ENCODE measurements around the gene AZGP1. TPM values are rescaled to one million over a fixed set of nuclear protein-coding genes. Genes with fewer than 3 reads are reported as not detected.
"Not testable (repeated sequence)": the region's sequence is repeated elsewhere in the genome, so short reads cannot be mapped to it uniquely, and the experiment has no call there.

The AZGP1 gene
- total RNA-seq, 2 donors from 2014 or later = 36.2 to 91.1 TPM

GRCh38 chr7:100003711-100004661 lies 28.2 kb upstream of the AZGP1 start:
- intact Hi-C loops (cut with DNase I) = no loop called here
- ATAC-seq = peak in 1 of 2 donors; percentile 15
- DNase-seq = no peak

- no peak for DNase-seq
- ATAC-seq = no peak
Measured at GRCh38 chr7:100000239-100000638, 24.4 kb upstream of the AZGP1 start.

GRCh38 chr7:99997545-99998137 lies 21.8 kb upstream of the AZGP1 start:
- DNase-seq = peak; percentile 60
- peak; percentile 84 to 87 for ATAC-seq
- intact Hi-C loops (cut with DNase I) = loop anchor here in 1 of 2 donors (10.0 kb wide), 2 partner anchors 47 to 137 kb away; partner anchors contain the start of gene ZSCAN21

More at GRCh38 chr7:100000239-100000638, 24.4 kb upstream of the AZGP1 start:
- intact Hi-C loops (cut with DNase I) = no loop called here

- DNase-seq (no peak), ATAC-seq (no peak)
- intact Hi-C loops (cut with DNase I) = loop anchor here in 1 of 2 donors (10.0 kb wide), 2 partner anchors 48 to 138 kb away; partner anchors contain the start of gene ZSCAN21
Measured at GRCh38 chr7:99996755-99997544, 21.1 kb upstream of the AZGP1 start.

- ATAC-seq (no peak), DNase-seq (no peak)
- intact Hi-C loops (cut with DNase I) = loop anchor here (5.0 to 10.0 kb wide), 5 partner anchors 50 to 140 kb away; partner anchors contain the start of genes GJC3 (in 1 of the 2), ZNF3 (in 1 of the 2) and ZSCAN21 (in 1 of the 2)
Measured at GRCh38 chr7:99994819-99995218, 19.0 kb upstream of the AZGP1 start.

GRCh38 chr7:99992330-99993038 lies 16.7 kb upstream of the AZGP1 start:
- ATAC-seq = peak in 1 of 2 donors; percentile 5
- intact Hi-C loops (cut with DNase I) = loop anchor here (5.0 to 10.0 kb wide), 5 partner anchors 52 to 142 kb away; partner anchors contain the start of genes GJC3 (in 1 of the 2), ZNF3 (in 1 of the 2) and ZSCAN21 (in 1 of the 2)
- DNase-seq = no peak

GRCh38 chr7:99991543-99991942 lies 15.7 kb upstream of the AZGP1 start:
- not testable (repeated sequence) for DNase-seq, ATAC-seq
- intact Hi-C loops (cut with DNase I) = loop anchor here (5.0 to 10.0 kb wide), 5 partner anchors 53 to 143 kb away; partner anchors contain the start of genes GJC3 (in 1 of the 2), ZNF3 (in 1 of the 2) and ZSCAN21 (in 1 of the 2)

- DNase-seq (no peak), ATAC-seq (no peak)
- intact Hi-C loops (cut with DNase I) = loop anchor here (5.0 to 10.0 kb wide), 5 partner anchors 54 to 144 kb away; partner anchors contain the start of genes GJC3 (in 1 of the 2), ZNF3 (in 1 of the 2) and ZSCAN21 (in 1 of the 2)
Measured at GRCh38 chr7:99990460-99990852, 14.6 kb upstream of the AZGP1 start.

GRCh38 chr7:99987846-99988245 lies 12.0 kb upstream of the AZGP1 start:
- intact Hi-C loops (cut with DNase I) = loop anchor here in 1 of 2 donors (10.0 kb wide), 1 partner anchor 73 kb away; the partner anchor contains the start of gene TRIM4
- DNase-seq = no peak
- ATAC-seq = no peak

- intact Hi-C loops (cut with DNase I) = loop anchor here in 1 of 2 donors (10.0 kb wide), 1 partner anchor 73 kb away; the partner anchor contains the start of gene TRIM4
- not testable (repeated sequence) for ATAC-seq, DNase-seq
Measured at GRCh38 chr7:99987306-99987705, 11.5 kb upstream of the AZGP1 start.

GRCh38 chr7:99984593-99984992 lies 8.8 kb upstream of the AZGP1 start:
- intact Hi-C loops (cut with DNase I) = loop anchor here in 1 of 2 donors (10.0 kb wide), 1 partner anchor 70 kb away; the partner anchor contains the start of gene TRIM4
- ATAC-seq (no peak), DNase-seq (no peak)

- not testable (repeated sequence) for DNase-seq, ATAC-seq
- intact Hi-C loops (cut with DNase I) = loop anchor here in 1 of 2 donors (10.0 kb wide), 1 partner anchor 66 kb away; the partner anchor contains the start of gene TRIM4
Measured at GRCh38 chr7:99981066-99981465, 5.2 kb upstream of the AZGP1 start.

- ATAC-seq = peak; percentile 51 to 71
- DNase-seq = not testable (repeated sequence)
- intact Hi-C loops (cut with DNase I) = loop anchor here in 1 of 2 donors (10.0 kb wide), 1 partner anchor 66 kb away; the partner anchor contains the start of gene TRIM4
Measured at GRCh38 chr7:99980448-99980872, 4.6 kb upstream of the AZGP1 start.

GRCh38 chr7:99979814-99980225 lies 4.0 kb upstream of the AZGP1 start:
- ATAC-seq (peak; percentile 49 to 64), DNase-seq (peak; percentile 62)

GRCh38 chr7:99976626-99977025 lies 795 bp upstream of the AZGP1 start:
- ATAC-seq (no peak), DNase-seq (no peak)
- intact Hi-C loops (cut with DNase I) = no loop called here

More at GRCh38 chr7:99979814-99980225, 4.0 kb upstream of the AZGP1 start:
- intact Hi-C loops (cut with DNase I) = loop anchor here in 1 of 2 donors (10.0 kb wide), 1 partner anchor 65 kb away; the partner anchor contains the start of gene TRIM4

- DNase-seq (no peak), ATAC-seq (no peak)
- intact Hi-C loops (cut with DNase I) = no loop called here
Measured at GRCh38 chr7:99974681-99975080, 1.1 kb downstream of the AZGP1 start.

GRCh38 chr7:99973817-99974216 lies 2.0 kb downstream of the AZGP1 start:
- DNase-seq; intact Hi-C loops (cut with DNase I); ATAC-seq: not testable (repeated sequence)

Data from left cardiac atrium (tissue), 4 donors.